COLO668 (cell line): ENCODE measurements around the gene SPAG6.
"Not testable (repeated sequence)": the region's sequence is repeated elsewhere in the genome, so short reads cannot be mapped to it uniquely, and the experiment has no call there.

ENCODE experiments used
- DNase-seq: peaks from one replicate; lab custom pipeline; 2025; ENCODE audit not compliant: unreplicated experiment; lab: John Stamatoyannopoulos, UW

The SPAG6 gene

DNA sequence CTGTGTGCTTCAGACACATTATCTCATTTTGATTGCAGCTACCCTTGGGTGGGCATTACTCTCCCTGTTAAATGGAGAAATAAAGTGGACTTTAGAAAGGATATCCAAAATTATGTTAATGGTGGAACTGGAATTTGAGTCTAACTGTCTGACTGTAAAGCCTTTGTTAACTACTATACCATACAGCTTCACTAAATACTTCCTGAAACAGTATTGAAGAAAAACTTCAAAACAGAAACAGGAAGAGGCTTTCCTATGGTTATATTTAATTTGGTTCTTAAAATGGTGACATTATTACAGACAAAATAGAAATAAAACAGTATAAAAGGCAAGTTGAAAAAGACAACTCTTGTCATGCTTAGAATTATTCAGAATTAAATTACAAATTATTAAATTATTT, 25.0 kb downstream of the SPAG6 start:
- DNase-seq: no peak

- DNase-seq: no peak
These were observed 27.0 kb downstream of the SPAG6 start for GRCh38 chr10:22372298-22372697.

GRCh38 chr10:22372917-22373316, 27.6 kb downstream of the SPAG6 start:
- DNase-seq: no peak

DNA sequence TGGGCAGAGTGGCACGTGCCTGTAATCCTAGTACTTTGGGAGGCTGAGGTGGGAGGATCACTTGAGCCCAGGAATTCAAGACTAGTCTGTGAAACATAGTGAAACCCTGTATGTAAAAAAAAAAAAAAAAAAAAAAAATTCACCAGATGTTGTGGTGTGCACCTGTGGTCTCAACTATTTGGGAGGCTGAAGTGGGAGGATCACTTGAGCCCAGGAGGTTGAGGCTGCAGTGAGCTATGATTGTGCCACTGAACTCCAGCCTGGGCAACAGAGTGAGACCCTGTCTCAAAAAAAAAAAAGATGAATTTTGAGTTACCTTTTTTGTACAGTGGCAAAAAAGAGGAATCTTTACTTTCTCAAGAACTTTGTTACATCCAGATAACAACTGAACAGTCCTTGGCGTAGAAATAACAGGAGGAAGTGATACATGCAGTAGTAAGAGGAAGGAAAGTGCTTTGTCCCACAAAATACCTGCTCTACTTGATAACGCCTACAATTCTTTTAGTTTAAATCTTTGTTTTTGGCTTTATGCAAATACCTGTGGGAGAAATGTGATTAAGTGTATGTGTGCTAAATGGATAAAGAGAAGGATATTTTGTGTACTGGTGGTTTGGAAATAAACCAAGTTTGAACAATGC, 29.3 kb downstream of the SPAG6 start:
- DNase-seq: no peak

- DNase-seq: no peak
These were observed 33.8 kb downstream of the SPAG6 start for GRCh38 chr10:22379059-22379458.

DNA sequence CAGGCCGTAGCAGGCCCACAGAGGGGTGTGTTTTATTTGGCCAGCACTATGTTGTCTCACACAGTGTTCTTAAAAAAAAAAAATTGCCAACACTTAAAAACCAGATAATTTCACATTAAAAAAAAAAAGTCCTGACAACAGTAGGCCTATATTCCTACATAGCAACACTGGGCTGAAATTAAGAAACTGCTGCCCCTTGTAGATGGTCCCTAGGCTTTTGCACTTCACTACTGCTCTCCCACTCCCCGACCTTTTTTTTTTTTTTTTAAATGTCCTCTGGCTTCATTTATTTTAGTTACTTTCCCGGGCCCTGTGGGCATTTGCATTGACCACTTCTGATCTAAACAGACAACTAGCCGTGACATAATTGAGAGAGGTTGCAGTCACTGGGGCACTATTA, 36.0 kb downstream of the SPAG6 start:
- no peak for DNase-seq

DNA sequence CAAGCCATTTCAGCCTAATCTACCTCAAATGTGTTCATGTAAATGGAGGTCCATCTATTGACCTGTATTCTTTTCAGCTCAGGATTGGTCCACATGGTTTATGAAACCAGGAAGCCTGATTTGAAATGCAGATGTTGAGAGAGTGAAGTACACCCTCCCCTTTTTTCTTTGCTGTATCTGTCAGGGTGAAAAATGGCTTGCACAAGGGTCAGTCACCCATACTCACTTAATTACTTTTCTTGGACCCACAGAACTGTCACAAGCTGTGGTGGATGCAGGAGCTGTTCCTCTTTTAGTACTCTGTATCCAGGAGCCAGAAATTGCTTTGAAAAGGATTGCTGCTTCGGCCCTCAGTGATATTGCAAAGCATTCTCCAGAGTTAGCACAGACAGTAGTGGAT, 41.2 kb downstream of the SPAG6 start:
- no peak for DNase-seq

DNA sequence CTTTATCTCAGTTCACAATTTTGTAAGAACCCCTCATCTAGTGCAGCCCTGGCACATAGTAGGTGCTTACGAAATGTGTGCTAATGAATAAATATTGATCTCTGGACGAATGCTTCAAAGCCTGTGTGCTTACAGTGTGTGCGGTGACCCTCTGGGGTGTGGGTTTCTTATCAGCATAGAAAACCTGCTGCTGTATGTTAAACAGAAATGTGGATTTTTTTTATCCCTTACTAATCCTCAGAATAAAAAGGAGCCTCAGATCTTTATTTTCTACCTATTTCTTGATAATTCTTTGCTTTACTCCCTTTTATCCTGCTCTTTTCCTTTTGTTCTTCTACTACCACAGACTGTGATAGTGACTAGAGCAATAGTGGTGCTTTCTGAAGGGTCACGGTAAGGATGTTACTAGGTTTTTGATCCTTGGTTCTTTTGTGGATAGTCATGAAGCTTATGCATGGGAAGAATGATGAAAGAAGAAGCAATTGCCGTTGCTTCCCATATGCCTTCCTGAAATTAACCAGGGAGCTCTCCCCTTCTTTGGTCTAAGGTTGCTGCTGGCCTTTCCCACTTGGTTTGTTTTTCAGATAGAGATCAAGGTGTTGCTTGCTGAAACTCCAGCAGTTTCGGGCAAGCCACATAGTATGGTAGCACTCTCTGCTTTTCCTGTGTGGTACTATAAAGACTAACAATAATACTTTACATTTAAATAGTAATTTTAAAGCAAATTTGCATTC, 44.7 kb downstream of the SPAG6 start:
- no peak for DNase-seq

- no peak for DNase-seq
These were observed 46.3 kb downstream of the SPAG6 start for GRCh38 chr10:22391600-22391999.

- DNase-seq: not testable (repeated sequence)
These were observed 50.9 kb downstream of the SPAG6 start for GRCh38 chr10:22396195-22396594.

GRCh38 chr10:22406916-22407315, 61.6 kb downstream of the SPAG6 start:
- DNase-seq: not testable (repeated sequence)

DNA sequence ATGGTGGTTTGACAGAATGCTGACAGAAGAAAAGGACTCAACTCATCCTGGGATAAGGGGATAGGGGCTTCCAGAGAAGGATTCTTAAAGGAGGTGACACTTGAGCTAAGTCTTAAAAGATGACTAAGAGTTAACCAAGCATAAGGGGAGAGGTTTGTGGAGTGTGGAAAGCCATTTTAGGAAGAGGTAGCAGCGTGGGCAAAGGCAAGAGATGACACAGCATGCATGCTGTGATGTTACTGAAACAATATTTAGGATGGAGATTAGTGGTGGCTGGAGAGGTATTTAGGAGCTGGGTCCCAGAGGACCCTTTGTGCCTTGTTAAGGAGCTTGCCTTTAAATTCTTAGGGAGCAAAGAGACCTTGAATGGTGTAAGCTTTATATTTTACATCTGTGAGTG, 65.1 kb downstream of the SPAG6 start:
- DNase-seq: no peak

DNA sequence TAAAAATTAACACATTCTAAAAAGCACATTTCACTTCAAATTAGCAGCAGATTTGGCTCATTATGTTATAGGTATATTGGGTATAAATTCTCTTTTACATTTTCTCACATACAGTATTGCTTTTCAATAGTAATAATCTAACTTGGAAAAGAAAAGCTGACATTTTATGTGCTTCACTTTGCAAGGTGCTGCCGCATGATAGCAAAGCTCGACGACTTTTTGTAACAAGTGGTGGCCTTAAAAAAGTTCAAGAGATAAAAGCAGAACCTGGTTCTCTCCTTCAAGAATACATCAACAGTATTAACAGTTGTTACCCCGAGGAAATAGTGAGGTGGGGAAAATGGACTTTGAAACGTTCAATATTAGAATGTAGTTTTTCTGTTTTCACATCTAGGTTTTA, 65.5 kb downstream of the SPAG6 start:
- DNase-seq: no peak

DNA sequence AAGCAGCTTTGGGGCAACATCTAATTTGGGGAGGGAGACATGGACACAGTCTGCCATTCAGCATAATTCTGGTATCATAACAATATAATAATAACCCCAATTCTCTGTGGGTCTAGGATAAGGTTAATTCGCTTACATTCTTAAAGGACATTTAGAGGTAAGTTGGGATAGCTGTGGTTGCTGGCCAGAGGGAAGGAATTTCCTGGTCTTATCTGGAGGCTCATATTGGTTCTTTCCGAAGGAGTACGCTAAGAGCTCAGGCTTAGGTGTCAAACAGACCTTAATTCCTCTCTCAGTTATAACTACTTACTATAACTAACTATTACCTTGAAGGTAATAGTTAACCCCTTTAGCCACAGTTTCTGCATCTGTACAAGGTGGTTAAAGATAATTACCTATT, 68.8 kb downstream of the SPAG6 start:
- DNase-seq: no peak

DNA sequence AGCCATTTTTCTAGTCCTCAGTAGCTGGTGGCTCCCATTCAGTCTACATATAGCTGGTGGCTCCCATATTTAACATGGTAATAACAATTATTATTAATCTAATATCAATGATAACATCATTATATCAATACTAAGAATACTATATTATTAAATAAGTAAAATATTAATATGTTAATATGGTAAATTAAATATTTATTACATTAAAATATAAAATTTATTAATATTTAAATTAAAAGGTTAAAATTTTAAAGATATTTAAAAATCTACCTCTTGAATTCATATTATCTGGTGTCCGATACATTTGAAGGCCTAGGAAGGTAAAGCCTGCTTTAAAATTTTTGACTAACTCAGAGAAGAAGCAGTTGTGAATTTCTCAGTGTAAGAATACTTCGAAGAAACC, 69.8 kb downstream of the SPAG6 start:
- DNase-seq: no peak

DNA sequence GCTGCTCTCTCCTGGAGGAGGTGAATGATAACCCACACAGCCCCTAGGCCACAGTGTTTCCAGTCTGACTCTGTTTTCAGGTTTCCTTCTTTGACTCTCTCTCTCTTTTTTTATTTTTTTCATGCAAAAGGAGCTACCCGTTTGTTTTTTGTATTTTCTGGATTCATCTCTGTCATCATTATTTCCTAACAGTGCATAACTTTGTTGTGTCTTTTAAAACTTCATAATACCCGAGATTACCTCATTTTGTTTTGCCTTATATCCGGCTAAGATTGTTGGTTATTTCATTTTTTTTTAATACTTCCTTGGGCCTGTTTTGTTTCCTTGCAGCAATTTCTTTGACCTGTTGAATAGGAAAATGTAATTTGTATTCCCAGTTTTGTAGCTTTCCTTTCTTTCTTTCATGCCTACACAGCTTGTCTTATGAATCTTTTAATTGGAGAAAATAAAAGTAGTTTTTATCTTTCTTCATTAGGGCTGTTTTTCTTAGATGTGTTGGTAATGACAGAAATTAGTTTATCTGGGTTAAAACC, 72.5 kb downstream of the SPAG6 start:
- no peak for DNase-seq

DNA sequence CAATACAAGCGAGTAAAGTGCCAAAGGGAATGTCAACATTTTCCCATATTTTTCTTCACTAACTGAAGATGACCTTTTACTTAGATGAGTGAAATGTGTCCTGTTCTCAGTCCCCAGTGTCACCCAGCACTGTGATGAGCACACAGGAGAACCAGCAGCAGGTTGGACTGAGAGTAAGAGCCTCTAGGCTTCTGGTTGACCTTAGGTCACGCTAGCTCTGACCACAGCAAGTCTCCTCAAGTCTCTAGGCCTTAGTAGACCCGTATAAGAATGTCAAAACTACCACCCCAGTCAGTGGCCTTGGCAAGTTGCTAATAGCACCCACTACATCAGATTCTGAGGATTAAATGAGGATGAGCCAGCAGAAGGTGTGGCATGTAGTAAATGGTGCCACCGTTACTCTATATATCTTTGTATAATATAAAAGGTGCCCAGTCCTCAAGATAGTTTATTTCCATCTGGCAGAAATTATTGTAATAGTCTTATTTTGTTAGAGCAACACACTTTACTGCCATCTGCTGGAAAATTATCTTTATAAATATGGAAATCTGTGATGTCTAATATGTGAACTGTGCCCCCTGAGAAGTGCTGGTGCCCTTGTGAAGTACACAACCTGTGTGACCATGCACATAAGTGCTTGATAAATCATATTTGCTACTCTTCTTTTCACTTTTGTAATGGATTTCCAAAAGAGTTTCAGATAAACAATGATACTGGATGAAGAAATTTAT, 75.7 kb downstream of the SPAG6 start:
- DNase-seq: no peak

- no peak for DNase-seq
These were observed 81.4 kb downstream of the SPAG6 start for GRCh38 chr10:22426653-22427052.

- DNase-seq: no peak
These were observed 81.8 kb downstream of the SPAG6 start for GRCh38 chr10:22427101-22427500.

DNA sequence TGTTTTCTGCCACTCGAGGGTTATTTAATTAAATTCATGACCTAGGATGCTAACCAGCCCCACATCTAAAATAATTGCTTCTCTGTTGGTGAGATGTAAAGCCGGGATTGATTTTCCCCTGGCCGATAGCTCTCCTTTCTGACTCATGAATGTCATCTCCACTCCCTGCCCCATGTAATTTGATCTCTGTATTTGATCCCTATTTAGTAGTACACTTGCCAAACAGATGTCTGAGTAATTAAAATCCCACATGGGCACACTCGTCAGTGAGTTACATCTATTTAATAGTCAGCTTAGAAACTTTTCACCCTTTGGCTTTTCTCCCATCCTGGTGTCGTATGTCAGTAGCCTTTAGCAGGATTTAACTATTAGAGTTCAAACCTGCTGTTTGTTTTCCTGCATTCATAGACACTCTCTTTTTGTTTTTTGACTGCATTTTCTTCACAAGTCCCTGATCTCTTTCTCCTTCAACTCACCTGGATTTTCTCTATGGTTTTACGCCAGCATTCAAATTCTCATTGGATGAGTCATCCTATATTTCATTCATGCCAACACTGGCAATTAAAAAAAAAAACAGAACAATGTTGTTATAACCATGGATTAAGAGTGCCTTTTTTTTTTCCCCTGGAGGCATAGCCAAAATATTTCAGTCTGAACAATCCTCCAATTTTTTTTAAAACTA, 82.7 kb downstream of the SPAG6 start:
- peak; percentile 28 for DNase-seq

GRCh38 chr10:22429146-22429545, 83.8 kb downstream of the SPAG6 start:
- DNase-seq: no peak
